A172 (cell line): ENCODE measurements around the gene PPM1F. TPM values are rescaled to one million over a fixed set of nuclear protein-coding genes. Genes with fewer than 3 reads are reported as not detected.
"Not testable (repeated sequence)": the region's sequence is repeated elsewhere in the genome, so short reads cannot be mapped to it uniquely, and the experiment has no call there.

ENCODE experiments used
- DNase-seq: peaks from one replicate; pipeline ENCODE4 v3.0.0-alpha.2; 2015; ENCODE audit warnings: low spot score
- total RNA-seq: library from RNA; depleted of rRNA; stranded (reverse); fragments of >200 nt; shearing (Covaris generic); gene quantifications from 2 replicates; pipeline ENCODE4 v1.2.3, GENCODE V29; 2014

PPM1F gene
- total RNA-seq, 1 experiment from 2014 or later: 43.3 TPM

DNA sequence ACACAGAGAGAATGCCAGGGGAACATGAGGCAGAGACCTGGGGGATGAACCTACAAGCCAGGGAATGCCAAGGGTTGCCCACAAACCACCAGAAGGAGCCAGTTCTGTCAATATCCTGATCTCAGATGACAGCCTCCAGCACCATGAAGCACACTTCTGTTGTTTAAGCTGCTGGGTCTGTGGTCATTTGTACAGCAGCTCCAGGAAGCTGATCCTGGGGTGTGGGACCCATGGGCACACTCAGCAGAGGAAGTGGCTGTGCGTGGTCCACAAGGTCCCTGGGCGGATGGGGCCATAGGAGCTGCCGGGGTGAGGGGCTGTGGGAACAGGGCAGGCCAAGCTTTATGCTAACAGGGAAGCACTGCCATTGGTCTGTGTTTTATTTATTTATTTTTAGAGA lies 12.1 kb downstream of the PPM1F start:
- DNase-seq: no peak

DNA sequence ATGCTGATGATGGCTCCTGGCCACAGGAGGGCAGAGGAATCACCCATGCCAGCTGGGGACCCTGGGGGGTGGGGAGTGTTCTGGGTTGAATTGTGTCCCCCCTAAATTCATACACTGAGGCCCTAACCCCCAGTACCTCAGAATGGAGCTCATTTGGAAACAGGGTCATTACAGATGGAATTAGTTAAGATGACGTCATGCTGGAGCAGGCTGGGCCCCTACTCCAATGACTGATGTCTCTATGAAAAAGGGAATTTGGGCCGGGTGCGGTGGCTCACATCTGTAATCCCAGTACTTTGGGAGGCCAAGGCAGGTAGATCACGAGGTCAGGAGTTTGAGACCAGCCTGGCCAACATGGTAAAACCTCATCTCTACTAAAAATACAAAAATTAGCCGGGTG lies 12.7 kb downstream of the PPM1F start:
- DNase-seq: not testable (repeated sequence)

DNA sequence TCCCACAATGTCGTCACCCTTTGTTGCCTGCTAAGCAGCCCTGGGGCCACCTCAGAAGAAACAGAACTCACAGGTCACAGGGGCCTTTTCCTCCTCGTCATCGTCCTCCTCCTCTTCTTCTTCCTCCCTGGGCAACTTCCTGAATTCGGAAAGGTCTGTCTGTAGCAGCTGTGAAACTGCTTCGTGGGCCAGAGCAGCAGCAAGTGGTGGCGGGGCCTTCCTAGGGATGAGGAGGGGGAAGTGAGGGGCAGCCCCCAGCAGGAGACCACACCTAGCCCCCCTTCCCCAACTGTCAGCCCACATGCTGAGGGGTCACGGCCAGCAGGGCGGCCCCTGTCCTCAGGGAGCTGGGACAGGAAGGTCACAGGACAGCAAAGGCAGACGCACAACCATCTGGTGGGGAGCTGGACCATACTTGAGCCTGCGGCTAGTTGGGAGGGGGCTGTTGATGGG lies 13.2 kb downstream of the PPM1F start:
- DNase-seq: no peak

GRCh38 chr22:21938906-21939305 lies 13.7 kb downstream of the PPM1F start:
- no peak for DNase-seq

- DNase-seq: peak; percentile 75
Observed at GRCh38 chr22:21938071-21938822, 14.4 kb downstream of the PPM1F start.

GRCh38 chr22:21937821-21938070 lies 14.9 kb downstream of the PPM1F start:
- DNase-seq: no peak

GRCh38 chr22:21937041-21937820 lies 15.4 kb downstream of the PPM1F start:
- DNase-seq: no peak

GRCh38 chr22:21936151-21936775 lies 16.4 kb downstream of the PPM1F start:
- no peak for DNase-seq

- no peak for DNase-seq
Observed at GRCh38 chr22:21933910-21934309, 18.7 kb downstream of the PPM1F start.

DNA sequence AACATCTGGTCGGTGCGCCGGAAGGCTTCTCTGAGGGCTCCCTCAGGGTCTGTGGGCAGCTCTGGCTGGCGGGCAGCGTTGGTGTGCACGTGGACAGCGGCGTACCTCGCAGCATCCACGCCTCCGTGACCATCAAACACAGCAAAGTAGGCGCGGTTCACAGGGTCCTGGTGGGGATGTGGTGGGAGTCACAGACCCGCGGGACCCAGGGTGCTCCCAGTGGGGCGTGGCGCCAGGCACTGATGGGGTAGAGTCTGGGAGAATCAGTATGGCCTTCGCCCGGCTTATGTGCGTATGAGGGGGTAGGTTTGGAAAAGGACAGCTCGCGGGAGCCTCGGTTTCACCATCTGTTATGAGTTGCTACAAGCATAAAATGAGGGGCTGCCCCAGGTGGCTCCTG lies 19.2 kb downstream of the PPM1F start:
- no peak for DNase-seq

DNA sequence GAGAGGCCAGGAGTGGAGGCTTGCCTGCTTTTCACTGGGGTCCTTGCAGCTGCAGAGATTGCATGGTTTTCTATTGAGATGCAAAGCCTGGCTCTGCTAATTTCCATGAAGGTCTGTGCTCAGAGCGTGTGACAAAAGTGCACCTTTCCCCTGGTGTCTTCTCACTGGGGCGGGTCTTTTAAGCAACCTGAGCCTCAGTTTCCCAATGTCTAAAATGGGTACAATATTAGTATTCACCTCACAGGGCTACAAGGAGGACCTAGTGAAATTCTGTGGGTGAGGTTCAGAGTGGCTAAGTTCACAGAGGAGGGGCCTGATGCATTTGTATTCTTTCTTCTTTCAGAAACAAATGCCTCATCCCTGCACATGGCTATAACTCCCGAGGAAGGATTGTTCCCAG lies 20.3 kb downstream of the PPM1F start:
- no peak for DNase-seq

- no peak for DNase-seq
Observed at GRCh38 chr22:21931056-21931455, 21.6 kb downstream of the PPM1F start.

DNA sequence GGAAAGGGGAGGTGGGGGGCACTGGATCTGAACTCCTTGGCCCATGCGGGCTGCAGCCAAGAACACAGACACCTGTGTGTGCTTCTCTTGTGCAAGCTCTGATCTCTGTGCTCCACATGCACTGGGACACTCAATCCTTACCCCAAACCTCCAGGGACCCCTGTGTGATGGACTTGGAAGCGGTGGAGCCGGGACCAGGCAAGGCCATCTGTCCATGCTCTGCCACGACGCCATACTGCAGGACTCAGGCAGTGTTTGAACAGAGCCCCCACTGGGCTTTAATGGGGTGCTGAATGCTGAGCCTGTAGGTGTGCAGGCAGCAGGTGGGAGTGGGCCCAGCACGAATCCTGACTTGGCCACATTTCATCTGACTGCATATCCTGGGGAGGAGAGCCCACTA lies 23.4 kb downstream of the PPM1F start:
- no peak for DNase-seq

DNA sequence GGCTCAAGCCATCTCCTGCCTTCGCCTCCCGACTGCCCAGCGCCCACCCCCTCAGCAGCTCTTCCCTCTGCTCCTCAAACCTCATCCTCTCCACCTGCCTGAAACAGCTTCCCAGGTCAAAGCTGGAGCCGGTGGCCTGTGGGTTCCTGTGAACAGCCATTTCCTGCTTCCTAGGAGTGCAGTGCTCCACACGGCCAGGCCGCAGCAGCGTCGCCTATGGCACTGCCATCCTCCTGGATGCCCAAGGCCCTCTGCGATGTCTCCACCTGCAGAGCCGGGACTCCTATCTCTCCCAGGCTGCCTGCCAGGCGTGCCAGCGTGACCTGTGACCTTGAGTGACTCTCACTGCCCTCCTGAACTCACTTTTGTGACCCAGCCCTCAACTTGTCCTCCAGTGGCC lies 24.6 kb downstream of the PPM1F start:
- DNase-seq: no peak

DNA sequence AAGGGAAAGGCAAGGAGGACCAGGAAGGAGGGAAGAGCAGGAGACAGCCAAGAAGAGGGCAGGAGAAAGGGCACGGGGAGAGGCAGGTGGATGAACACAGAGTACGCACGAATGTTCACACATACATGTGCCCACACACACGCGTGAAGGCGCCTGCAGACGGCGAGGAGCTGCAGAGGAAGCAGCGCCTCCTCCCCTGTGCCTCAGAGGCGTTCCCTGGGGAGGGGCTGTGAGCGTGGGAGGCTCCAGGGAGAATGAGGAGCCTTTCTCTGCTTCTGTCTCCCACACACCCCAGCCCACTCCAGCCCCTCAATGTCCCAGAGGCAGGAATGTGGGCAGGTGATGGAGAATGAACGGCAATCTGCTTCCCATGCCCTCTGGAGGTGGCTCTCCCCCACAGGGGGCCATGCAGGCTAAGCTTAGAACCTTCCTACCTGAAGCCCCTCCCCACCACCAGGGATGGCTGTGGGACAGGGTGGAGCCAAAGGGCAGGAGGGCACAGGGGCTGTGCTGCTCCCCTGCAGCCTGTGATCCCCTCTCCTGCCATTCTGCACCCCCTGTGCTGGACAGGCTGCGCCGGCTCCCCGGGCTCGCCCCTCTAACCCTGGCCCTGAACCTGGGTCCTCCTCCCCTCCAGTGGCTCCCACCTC lies 25.3 kb downstream of the PPM1F start:
- DNase-seq: no peak

- no peak for DNase-seq
Observed at GRCh38 chr22:21926728-21927127, 25.9 kb downstream of the PPM1F start.

GRCh38 chr22:21923163-21923561 lies 29.5 kb downstream of the PPM1F start:
- DNase-seq: no peak

- no peak for DNase-seq
Observed at GRCh38 chr22:21922370-21923162, 30.1 kb downstream of the PPM1F start.

GRCh38 chr22:21921729-21922128 lies 30.9 kb downstream of the PPM1F start:
- DNase-seq: no peak

DNA sequence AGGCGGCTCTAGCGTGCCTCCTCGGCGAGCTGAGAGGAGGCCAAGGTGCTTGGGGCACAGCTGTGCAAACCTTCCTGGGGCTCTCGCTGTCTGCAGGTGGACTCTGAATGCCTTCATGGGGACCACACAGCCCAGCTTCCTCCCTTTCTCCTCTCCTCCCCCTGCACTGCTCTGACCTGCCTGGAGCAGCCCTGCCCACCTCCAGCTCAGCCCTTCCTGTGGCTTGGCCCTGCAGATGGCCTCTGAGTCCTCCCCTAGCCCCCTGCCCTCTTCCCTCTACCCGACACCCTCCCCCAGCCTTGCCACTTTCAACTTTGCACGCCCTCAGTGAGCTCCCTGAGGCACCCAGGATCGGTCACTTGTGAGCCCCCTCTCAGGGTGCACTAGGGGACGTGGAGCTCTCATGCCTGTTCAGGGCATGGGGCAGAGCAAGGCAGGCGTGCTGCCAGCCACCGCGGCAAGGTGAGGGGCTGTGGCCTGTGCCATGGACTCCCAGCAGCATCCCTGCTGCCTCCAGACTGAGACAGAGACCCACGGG lies 31.4 kb downstream of the PPM1F start:
- no peak for DNase-seq
